ENCODE results near the gene OSBPL7. TPM values are rescaled to one million over a fixed set of nuclear protein-coding genes. Genes with fewer than 3 reads are reported as not detected.

The OSBPL7 gene
- total RNA-seq, 1 experiment from 2014 or later: 20.5 TPM

DNA sequence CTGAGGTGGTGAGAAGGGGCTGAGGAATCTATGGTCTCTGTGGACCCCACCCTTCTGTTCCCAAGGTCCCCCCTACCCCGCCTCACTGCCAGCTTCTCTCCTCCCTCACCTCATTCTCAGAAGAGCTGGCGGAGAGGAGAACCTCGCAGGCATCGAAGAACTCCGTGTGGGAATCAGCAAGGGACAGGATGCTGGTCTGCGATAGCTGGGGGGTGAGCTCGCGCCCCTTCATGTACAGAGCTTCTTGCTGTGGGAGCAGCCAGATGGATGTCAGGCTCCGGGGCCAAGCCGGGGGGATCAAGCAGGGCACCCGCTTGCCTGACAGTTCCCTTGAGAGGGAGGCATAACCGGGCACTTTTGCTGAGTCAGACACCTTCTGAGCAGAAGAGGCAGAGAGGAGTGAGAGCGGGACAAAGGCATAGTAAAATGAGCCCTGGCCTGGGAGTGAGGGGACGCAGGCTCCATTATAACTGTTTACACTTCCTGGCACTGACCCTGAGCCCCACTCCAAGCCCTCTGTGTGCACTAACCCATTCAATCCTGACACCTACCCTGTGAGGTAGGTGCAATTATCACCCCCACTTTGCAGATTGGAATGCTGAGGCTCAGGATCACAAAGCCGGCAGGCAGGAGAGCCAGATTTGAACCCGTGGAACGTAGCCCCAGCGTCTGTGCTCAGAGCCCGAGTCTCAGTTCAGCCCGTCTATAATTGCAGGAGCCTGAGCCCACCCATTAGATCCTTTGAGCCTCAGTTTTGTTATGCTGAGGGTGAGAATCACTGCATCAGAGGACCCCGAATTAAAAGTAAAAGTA is 6.3 kb downstream of the OSBPL7 start:
- no peak overlapping the region for H2AFZ ChIP-seq (ENCODE audit: low read depth, low read length, poor library complexity, severe bottlenecking)
- H3K27ac ChIP-seq (ENCODE audit: low read depth, low read length): no peak overlapping the region
- no TSS peak for BruUV-seq (replicated peaks)
- H3K36me3 ChIP-seq (ENCODE audit: control insufficient read depth in 1 of 2, insufficient read depth in 2 of 2, low read length in 2 of 2): peaks cover 0 to 2% of the 10 kb centered on the region in 2 experiments; a peak in 2 of 4 replicates
- RAD21 ChIA-PET (ENCODE audit: low non-redundant PET in 1 of 2, low total read pairs in 2 of 2, uncharacterized antibody in 2 of 2, unreplicated experiment in 2 of 2): no interaction called here
- no peaks in the 10 kb centered on the region for H3K79me2 ChIP-seq (ENCODE audit: insufficient read depth, low read length)
- H3K9ac ChIP-seq (ENCODE audit: low read length): no peak overlapping the region
- TF ChIP-seq POLR2AphosphoS5 (IDR thresholded peaks at IDR 0.05; ENCODE audit: low read depth, low read length) (no peak), CEBPB (IDR thresholded peaks at IDR 0.05; ENCODE audit: low read depth) (no peak), TCF7L2 (IDR thresholded peaks at IDR 0.05; ENCODE audit: borderline replicate concordance, extremely low read depth, insufficient read depth, insufficient read length) (no peak), SIN3A (IDR thresholded peaks at IDR 0.05; ENCODE audit: low read depth) (no peak), ELF1 (IDR thresholded peaks at IDR 0.05; ENCODE audit: borderline replicate concordance, low read depth) (no peak), RAD21 (IDR thresholded peaks at IDR 0.05; ENCODE audit: low read depth) (no peak), CBX3 (IDR thresholded peaks at IDR 0.05; ENCODE audit: low read depth) (no peak)
- TF ChIP-seq, protein P1, sequence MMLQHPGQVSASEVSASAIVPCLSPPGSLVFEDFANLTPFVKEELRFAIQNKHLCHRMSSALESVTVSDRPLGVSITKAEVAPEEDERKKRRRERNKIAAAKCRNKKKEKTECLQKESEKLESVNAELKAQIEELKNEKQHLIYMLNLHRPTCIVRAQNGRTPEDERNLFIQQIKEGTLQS (IDR thresholded peaks at IDR 0.05): no peak
- CTCF ChIA-PET: no interaction called here
- H3K27me3 ChIP-seq (ENCODE audit: insufficient read depth, low read length): no peaks in the 10 kb centered on the region
- H3K4me1 ChIP-seq (ENCODE audit: control insufficient read depth in 1 of 2, insufficient read depth in 2 of 2, low read length in 2 of 2): peaks cover 18 to 26% of the 10 kb centered on the region in 2 experiments
- H3K4me3 ChIP-seq (replicated peaks in 1 of 2; ENCODE audit: low read depth in 1 of 2, low read length in 2 of 2): no peak overlapping the region
- ATAC-seq: no peak
- DNase-seq (ENCODE audit: low read depth, low spot score): no peak
- POLR2A ChIA-PET: interaction anchor here (1.0 kb wide), 2 partner anchors 16 to 80 kb away, joined by 3 to 4 read pairs; partner anchors contain the start of genes LRRC46 and MRPL10
- H3K9me3 ChIP-seq (ENCODE audit: control insufficient read depth in 1 of 2, insufficient read depth in 1 of 2, low read depth in 1 of 2, low read length in 2 of 2): no peaks in the 10 kb centered on the region
- no peaks in the 10 kb centered on the region for H3K9me2 ChIP-seq (ENCODE audit: insufficient read depth)
- H3K4me2 ChIP-seq (ENCODE audit: low read length): no peak overlapping the region
- intact Hi-C loops (cut with micrococcal nuclease): no loop called here
- H4K20me1 ChIP-seq (ENCODE audit: insufficient read depth): no peaks in the 10 kb centered on the region

DNA sequence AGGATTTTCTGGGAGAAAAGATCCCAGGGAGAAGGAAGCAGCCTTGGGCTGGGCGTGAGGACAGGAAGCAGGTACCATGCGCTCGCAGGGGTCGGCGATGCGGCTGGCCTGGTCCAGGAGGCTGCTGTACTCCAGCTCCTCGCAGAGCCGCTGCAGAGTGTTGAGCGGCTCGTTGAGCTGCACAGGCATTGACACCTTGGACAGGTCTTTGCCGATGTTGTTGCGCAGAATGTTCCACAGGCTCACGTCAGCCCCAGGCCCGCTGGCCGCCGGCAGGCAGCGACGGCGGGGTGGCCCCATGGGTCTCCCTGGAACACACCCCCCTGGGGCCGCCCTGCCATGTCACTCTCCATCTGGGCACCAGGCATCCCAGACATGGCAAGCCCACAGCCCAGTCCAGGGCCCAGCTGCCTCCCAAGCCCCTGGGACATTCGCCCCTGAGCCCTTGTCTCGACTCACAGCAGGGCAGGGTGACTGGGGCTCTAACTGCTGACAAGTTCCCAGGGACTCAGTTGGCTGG is 8.0 kb downstream of the OSBPL7 start:
- ChIA-PET RAD21 (ENCODE audit: low non-redundant PET in 1 of 2, low total read pairs in 2 of 2, uncharacterized antibody in 2 of 2, unreplicated experiment in 2 of 2) (no interaction called here), POLR2A (no interaction called here)
- BruUV-seq (replicated peaks): no TSS peak

More for the DNA sequence above, 8.0 kb downstream of the OSBPL7 start:
- Histone ChIP-seq H3K9ac (ENCODE audit: low read length) (no peak overlapping the region), H3K4me2 (ENCODE audit: low read length) (no peak overlapping the region), H4K20me1 (ENCODE audit: insufficient read depth) (no peaks in the 10 kb centered on the region), H3K4me3 (replicated peaks in 1 of 2; ENCODE audit: low read depth in 1 of 2, low read length in 2 of 2) (no peak overlapping the region), H3K9me3 (ENCODE audit: control insufficient read depth in 1 of 2, insufficient read depth in 1 of 2, low read depth in 1 of 2, low read length in 2 of 2) (no peaks in the 10 kb centered on the region), H3K36me3 (ENCODE audit: control insufficient read depth in 1 of 2, insufficient read depth in 2 of 2, low read length in 2 of 2) (peaks cover 9% of the 10 kb centered on the region in 2 experiments; a peak in 3 of 4 replicates), H3K9me2 (ENCODE audit: insufficient read depth) (no peaks in the 10 kb centered on the region), H3K27me3 (ENCODE audit: insufficient read depth, low read length) (no peaks in the 10 kb centered on the region), H3K27ac (ENCODE audit: low read depth, low read length) (no peak overlapping the region), H3K79me2 (ENCODE audit: insufficient read depth, low read length) (no peaks in the 10 kb centered on the region), H3K4me1 (ENCODE audit: control insufficient read depth in 1 of 2, insufficient read depth in 2 of 2, low read length in 2 of 2) (peaks cover 25 to 32% of the 10 kb centered on the region in 2 experiments), H2AFZ (ENCODE audit: low read depth, low read length, poor library complexity, severe bottlenecking) (no peak overlapping the region)
- no peak for DNase-seq (ENCODE audit: low read depth, low spot score)
- ATAC-seq: no peak
- intact Hi-C loops (cut with micrococcal nuclease): no loop called here
- TF ChIP-seq, protein P1 (IDR thresholded peaks at IDR 0.05): no peak
- CTCF ChIA-PET: no interaction called here

Data from HCT116 (cell line).